AML-193 (cell line): ENCODE results near the gene FGFR2.
"Not testable (repeated sequence)": the region's sequence is repeated elsewhere in the genome, so short reads cannot be mapped to it uniquely, and the experiment has no call there.

Source experiments
- DNase-seq, 2 experiments: peaks; one replicate each; lab custom pipeline; 2025; lab: John Stamatoyannopoulos, UW

FGFR2 gene

DNA sequence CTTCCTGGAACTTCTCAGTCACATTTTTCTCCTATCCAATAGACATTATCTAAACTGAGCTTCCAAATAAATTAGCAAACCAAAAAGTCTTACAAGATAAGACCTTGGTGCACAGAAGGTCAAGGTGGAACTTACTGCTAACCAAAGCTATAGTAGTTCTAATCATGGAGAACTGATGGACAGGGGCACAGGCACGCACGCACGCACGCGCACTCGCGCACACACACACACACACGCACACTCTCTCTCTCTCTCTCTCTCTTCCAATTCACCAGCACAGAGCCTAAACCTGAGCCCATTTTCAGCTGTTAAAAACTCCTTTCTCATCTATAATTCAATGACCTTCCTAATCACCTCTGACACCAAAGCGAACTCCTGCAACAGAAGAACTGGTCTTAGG is 7.5 kb downstream of the FGFR2 start:
- DNase-seq = no peak

GRCh38 chr10:121589553-121589952 is 8.7 kb downstream of the FGFR2 start:
- DNase-seq = no peak

DNA sequence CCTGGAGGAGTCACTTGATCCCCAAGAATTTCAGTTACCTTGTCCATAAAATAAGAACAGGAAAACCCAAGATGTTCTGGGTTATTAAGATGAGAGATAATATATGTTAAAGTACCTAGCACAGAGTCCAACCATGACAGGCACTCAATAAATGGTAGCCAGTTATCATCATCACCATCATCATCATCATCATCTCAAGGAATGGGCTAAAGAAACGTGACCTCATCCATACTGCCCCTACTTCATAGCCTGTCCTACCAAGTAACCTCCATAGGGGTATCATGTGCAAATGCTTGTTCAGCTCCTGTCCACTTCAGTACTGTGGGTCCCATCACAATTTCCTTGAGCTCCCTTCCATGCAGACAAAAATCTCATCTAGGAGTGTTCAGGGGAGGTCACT is 14.4 kb downstream of the FGFR2 start:
- no peak for DNase-seq

- no peak for DNase-seq
Measured at GRCh38 chr10:121583258-121583657, 15.0 kb downstream of the FGFR2 start.

GRCh38 chr10:121580276-121581116 is 17.7 kb downstream of the FGFR2 start:
- no peak for DNase-seq

DNA sequence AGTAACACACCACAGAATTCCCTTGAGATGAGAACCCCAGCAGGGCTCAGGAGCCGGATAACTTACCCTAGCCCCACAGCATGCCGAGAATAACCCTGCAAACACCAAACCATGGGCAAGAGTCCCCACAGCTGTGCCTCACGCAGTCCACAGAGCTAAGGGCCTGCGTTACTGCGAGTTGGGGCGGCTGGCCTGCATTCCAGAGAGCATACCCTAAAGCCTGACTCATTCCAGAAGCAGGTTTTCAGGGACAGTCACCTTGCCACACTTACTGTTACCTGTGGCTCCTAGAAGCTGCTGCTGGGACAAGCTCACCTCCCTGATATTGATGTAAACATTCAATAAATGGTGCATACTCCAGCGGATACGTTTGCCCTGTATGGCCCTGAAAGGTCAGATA is 18.6 kb downstream of the FGFR2 start:
- DNase-seq = no peak

- DNase-seq = no peak
Measured at GRCh38 chr10:121578965-121579364, 19.3 kb downstream of the FGFR2 start.

DNA sequence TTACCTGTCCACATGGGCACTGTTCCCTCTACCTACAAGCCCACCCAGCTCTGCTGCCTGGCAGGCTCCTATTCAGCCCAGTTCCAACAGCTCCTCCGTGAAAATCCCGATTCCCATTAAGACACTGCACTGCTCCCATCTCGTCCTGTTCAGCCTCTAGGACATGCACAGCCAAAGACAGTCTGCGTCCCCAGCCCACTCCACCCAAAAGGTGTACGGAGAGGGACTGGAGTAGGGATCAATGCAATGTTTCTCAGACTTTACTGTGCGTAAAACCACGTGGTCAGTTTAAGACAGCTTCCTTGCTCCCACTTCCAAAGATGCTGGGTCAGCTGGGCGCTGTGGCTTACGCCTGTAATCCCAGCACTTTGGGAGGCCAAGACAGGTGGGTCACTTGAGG is 19.9 kb downstream of the FGFR2 start:
- no peak for DNase-seq

DNA sequence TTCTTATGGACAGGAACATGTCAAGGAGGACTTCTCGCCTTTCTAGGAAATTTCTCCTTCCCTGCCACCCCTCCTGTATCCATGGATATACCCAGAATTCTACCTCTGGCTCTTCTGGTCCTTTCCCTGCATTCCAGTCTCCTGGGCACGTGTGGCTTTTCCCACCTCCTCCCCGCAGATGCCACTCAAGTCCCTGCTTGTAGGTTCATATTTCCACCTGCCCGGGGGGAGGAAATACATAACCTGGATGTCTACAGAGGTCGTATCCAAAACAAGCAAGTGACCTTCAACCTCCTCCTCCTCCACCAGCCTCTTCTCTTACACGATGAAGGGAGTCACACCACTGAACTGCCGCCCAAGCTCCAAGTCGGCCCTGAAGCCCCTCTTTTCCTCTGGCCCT is 20.7 kb downstream of the FGFR2 start:
- no peak for DNase-seq

DNA sequence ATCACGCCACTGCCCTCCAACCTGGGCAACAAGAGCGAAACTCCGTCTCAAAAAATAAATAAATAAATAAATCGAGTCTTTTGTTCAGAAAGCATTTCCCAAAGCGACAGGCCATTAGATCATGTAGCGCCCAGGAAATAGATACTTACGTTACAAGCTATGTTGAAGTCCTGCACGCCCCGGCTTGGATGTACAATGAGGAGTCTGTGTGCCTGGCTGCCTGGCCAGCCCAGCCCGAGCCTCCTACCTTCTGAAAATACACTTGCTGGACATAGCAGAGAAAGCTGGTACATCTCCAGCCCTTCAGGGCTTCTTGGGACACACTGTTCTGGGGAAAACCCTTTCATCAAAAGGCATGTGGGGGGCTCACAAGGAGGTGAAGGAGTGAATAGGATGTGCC is 22.1 kb downstream of the FGFR2 start:
- no peak for DNase-seq

GRCh38 chr10:121574519-121575166 is 23.6 kb downstream of the FGFR2 start:
- DNase-seq = no peak

GRCh38 chr10:121573538-121573941 is 24.7 kb downstream of the FGFR2 start:
- no peak for DNase-seq

- no peak for DNase-seq
Measured at GRCh38 chr10:121572859-121573537, 25.2 kb downstream of the FGFR2 start.

DNA sequence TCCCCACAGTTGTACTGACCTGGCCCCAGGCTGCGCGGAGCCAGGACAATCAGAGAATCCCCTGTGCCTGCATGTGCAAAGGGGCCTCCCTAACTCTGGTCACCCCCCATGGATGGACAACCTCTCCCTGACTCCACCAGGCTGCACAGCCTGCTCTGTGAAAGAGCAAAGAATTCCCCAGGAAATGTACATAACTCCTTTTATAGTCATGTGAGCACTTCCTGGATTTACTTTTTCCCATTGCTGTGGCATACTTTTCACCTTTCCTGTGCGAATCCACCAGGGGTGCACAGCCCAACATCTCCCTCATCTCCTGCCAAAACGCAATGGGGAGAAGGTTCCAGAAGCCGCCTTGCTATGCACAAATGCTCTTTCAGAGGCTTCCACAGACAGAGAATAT is 27.9 kb downstream of the FGFR2 start:
- DNase-seq = no peak

- DNase-seq = no peak
Measured at GRCh38 chr10:121568275-121568674, 30.0 kb downstream of the FGFR2 start.

- no peak for DNase-seq
Measured at GRCh38 chr10:121567569-121567968, 30.7 kb downstream of the FGFR2 start.

DNA sequence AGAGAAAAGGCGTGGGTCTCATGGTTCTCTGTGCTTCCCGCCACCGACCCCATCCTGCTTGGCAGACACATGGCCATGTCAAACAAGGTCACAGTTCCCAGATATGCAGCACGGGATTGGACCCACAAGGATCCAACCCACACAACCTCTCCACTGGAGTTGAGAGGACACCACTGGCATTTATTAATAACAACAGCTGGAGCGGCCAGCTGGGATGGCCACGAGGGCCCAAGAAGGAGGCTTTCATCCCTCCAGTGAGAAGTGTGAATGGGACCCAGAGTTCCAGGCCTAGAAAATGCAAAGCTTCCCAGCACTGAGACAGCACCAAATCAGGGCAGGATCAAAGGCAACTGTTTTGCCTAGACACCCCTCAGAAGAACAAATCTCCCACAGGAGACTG is 31.5 kb downstream of the FGFR2 start:
- DNase-seq = no peak

DNA sequence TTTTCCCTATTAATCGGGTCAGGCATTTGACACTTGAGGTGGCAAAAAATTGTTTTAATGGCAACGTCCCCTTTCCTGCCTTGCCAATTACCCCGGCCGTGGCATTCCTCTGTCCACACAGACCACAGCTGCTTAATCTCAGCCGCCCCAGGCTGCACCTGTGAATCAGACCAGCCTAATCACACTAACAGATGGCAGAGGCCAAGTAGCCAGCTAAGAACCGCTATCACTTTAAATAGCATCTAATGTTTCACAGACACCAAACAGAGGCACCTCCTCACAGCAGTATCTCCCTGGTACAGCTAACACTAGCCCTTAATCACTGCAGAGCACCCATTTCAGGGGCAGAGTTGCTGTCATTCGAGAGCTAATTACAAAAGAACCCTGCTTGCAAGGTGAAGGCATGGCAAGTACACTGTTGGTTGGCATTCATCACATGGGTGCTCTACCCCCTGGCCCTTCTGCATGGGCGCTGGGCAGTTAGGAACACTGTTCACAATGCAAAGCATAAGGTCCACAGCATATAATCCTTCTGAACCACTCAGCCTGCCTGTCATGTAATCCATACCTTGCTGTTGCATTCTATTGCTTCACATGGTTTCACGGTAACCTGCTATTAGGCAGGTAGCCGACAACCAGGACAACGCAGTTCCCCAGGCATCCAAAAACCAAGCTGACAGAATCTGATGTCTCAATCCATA is 38.8 kb downstream of the FGFR2 start:
- DNase-seq = no peak

DNA sequence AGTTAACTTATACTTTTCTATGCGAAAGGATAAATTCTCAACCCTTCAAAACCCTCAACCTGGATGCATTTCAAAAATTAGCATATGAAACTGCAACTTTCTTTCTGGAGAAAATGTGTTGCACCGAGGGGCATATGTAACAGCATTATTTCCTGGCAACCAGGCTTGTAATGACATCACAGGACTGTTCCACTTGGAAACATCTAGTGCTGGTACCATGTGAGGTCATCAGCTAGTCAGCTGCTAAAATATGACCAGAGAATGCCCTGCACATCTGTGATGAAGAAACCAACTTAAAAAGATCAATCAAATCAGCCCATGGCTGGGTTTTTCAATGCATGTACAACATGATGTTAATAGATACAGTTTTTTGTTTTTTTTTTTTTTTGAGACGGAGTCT is 40.0 kb downstream of the FGFR2 start:
- DNase-seq = no peak

- DNase-seq = no peak
Measured at GRCh38 chr10:121556918-121557573, 41.2 kb downstream of the FGFR2 start.

DNA sequence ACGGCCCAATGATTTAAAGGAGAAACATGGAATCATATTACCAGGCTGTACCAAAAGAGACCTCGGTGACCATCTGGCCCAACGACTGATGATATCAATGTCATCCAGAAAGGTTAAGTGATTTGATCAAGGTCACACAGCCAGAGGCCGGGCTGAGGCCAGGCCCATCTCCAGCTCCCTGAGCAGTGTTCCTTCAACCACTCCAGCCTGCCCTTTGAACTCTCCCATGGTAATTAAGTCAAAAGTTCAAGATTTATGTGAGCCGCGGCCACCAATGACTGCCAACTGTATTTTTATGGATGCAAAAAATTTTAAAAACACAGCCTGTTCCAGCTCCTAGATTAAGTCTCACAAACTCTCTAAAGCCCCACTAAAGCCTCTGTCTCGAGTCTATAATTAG is 41.8 kb downstream of the FGFR2 start:
- no peak for DNase-seq

- not testable (repeated sequence) for DNase-seq
Measured at GRCh38 chr10:121554916-121555315, 43.3 kb downstream of the FGFR2 start.
